Measurements from ENCODE around the gene RAD18. TPM values are rescaled to one million over a fixed set of nuclear protein-coding genes. Genes with fewer than 3 reads are reported as not detected.

Gene RAD18
- total and polyA plus RNA-seq, 9 of the 15 experiments (the other 6 are each of a cell fraction or from before 2014, with no cell fraction given) = 19.2 to 49.4 (median 34.4) TPM

DNA sequence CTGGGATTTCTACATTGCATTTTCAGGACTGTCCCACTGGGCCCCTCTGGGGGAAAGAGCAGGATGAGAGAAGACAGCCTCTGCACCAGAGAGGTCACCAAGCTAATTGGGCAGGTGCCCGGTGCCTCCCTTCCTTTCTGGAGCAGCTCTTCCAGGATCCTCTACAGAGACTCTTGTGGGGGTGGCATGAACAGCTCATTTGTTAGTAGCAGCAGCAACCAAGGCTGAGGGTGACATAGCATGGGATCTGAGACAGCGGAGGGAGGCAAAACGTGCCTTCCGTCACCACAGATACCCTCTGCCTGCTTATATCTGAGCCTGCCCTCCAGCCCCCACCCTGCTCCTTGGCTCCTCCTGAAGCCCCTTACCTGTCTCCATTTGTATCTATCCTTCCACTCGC is 110.8 kb downstream of the RAD18 start (continued):
- TF ChIP-seq ZNF133 (CRISPR knock-in tag; IDR thresholded peaks at IDR 0.05) (no peak), BRCA1 (IDR thresholded peaks at IDR 0.05) (no peak), BRCA1 (CRISPR knock-in tag; IDR thresholded peaks at IDR 0.05) (no peak), U2AF1 (optimal IDR thresholded peaks at IDR 0.05; ENCODE audit: low read depth, low read length) (no peak), DDX20 (tag; IDR thresholded peaks at IDR 0.05; ENCODE audit: low read depth) (no peak), KDM4B (IDR thresholded peaks at IDR 0.05; ENCODE audit: borderline replicate concordance in 2 of 2, low read depth in 1 of 2) (no peak), ZNF707 (CRISPR knock-in tag; conservative IDR thresholded peaks at IDR 0.05) (no peak), MEIS2 (IDR thresholded peaks at IDR 0.05; ENCODE audit: partially characterized antibody) (no peak)
- TF ChIP-seq, protein P1, sequence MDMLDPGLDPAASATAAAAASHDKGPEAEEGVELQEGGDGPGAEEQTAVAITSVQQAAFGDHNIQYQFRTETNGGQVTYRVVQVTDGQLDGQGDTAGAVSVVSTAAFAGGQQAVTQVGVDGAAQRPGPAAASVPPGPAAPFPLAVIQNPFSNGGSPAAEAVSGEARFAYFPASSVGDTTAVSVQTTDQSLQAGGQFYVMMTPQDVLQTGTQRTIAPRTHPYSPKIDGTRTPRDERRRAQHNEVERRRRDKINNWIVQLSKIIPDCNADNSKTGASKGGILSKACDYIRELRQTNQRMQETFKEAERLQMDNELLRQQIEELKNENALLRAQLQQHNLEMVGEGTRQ (CRISPR knock-in tag; IDR thresholded peaks at IDR 0.05) = no peak

DNA sequence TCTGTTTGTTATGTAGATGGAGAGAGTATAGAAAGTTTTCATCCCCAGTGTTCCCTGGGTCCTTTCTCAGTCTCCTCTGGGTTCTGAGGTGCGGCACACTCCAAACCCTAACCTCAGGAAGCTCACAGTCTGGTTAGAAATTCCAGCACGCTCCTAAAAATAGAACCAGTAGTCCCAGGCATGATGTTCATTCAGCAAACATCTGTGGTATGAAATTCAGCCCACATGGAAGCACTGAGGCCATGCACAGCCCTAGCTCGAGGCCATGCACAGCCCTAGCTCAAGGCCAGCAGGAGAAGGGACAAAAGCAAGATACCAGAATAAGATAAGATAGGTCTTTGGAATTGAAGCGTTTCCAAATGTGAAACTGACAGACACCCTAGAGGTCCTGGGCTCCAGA is 111.6 kb downstream of the RAD18 start:
- no peak overlapping the region for H3K27ac ChIP-seq (ENCODE audit: extremely low read depth, low read depth, low read length)
- H4K20me1 ChIP-seq (replicated peaks; ENCODE audit: control insufficient read depth, insufficient read depth, low read length) = peaks cover 4% of the 10 kb centered on the region; the same call in 1 of the 2 replicates
- 58% methylated on average over 4 of the region's 4 CpGs for WGBS (ENCODE audit: insufficient coverage, low coverage, missing lambda C conversion rate)
- POLR2A ChIA-PET = no interaction called here
- H3K9me1 ChIP-seq (ENCODE audit: control insufficient read depth, insufficient read depth, low read length) = no peaks in the 10 kb centered on the region
- DNase-seq (ENCODE audit: extremely low read depth in 1 of 4, low spot score in 3 of 4) = no peak
- H3K4me3 ChIP-seq = no peak overlapping the region
- no peaks in the 10 kb centered on the region for H3K27me3 ChIP-seq (ENCODE audit: control insufficient read depth in 2 of 2, insufficient read depth in 2 of 2, low read length in 2 of 2)
- no peaks in the 10 kb centered on the region for H3K9me3 ChIP-seq (replicated peaks; ENCODE audit: control insufficient read depth, insufficient read depth, low read depth, low read length)
- H3K36me3 ChIP-seq (ENCODE audit: control insufficient read depth, insufficient read depth, low read length) = peaks cover 5% of the 10 kb centered on the region; the same call in 1 of the 3 replicates
- H3K79me2 ChIP-seq (ENCODE audit: control insufficient read depth, insufficient read depth, low read length) = no peaks in the 10 kb centered on the region
- H3K4me1 ChIP-seq (replicated peaks in 1 of 2; ENCODE audit: control insufficient read depth in 2 of 2, insufficient read depth in 2 of 2, low read length in 2 of 2) = no peaks in the 10 kb centered on the region
- no peak overlapping the region for H2AFZ ChIP-seq (ENCODE audit: low read depth, low read length)
- no peak overlapping the region for H3K9ac ChIP-seq (ENCODE audit: insufficient read depth in 1 of 2, low read depth in 2 of 2, low read length in 2 of 2)
- intact Hi-C loops (cut with micrococcal nuclease) = no loop called here
- BruUV-seq (replicated peaks) = no TSS peak
- no peak for FAIRE-seq
- CTCF ChIA-PET (ENCODE audit: low intra/inter-chr PET ratio) = no interaction called here
- in situ Hi-C loops (cut with MboI) = no loop called here
- no peak overlapping the region for H3K4me2 ChIP-seq (ENCODE audit: insufficient read depth, low read length)
- ATAC-seq = 0 out of 3 replicates have a peak, but pooled peaks have one; percentile 31
- TF ChIP-seq, protein P2, sequence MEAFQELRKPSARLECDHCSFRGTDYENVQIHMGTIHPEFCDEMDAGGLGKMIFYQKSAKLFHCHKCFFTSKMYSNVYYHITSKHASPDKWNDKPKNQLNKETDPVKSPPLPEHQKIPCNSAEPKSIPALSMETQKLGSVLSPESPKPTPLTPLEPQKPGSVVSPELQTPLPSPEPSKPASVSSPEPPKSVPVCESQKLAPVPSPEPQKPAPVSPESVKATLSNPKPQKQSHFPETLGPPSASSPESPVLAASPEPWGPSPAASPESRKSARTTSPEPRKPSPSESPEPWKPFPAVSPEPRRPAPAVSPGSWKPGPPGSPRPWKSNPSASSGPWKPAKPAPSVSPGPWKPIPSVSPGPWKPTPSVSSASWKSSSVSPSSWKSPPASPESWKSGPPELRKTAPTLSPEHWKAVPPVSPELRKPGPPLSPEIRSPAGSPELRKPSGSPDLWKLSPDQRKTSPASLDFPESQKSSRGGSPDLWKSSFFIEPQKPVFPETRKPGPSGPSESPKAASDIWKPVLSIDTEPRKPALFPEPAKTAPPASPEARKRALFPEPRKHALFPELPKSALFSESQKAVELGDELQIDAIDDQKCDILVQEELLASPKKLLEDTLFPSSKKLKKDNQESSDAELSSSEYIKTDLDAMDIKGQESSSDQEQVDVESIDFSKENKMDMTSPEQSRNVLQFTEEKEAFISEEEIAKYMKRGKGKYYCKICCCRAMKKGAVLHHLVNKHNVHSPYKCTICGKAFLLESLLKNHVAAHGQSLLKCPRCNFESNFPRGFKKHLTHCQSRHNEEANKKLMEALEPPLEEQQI (IDR thresholded peaks at IDR 0.05) = no peak
- TF ChIP-seq ETV1 (tag; conservative IDR thresholded peaks at IDR 0.05; ENCODE audit: low read depth) (no peak), SNIP1 (IDR thresholded peaks at IDR 0.05; ENCODE audit: low read depth) (no peak), FOXA3 (CRISPR knock-in tag; conservative IDR thresholded peaks at IDR 0.05 in 1 of 2, IDR thresholded peaks at IDR 0.05 in 1 of 2) (no peak), ETS2 (tag; IDR thresholded peaks at IDR 0.05; ENCODE audit: borderline replicate concordance, poor library complexity, severe bottlenecking) (no peak)
- TF ChIP-seq, protein P3, sequence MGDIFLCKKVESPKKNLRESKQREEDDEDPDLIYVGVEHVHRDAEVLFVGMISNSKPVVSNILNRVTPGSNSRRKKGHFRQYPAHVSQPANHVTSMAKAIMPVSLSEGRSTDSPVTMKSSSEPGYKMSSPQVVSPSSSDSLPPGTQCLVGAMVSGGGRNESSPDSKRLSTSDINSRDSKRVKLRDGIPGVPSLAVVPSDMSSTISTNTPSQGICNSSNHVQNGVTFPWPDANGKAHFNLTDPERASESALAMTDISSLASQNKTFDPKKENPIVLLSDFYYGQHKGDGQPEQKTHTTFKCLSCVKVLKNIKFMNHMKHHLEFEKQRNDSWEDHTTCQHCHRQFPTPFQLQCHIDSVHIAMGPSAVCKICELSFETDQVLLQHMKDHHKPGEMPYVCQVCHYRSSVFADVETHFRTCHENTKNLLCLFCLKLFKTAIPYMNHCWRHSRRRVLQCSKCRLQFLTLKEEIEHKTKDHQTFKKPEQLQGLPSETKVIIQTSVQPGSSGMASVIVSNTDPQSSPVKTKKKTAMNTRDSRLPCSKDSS (IDR thresholded peaks at IDR 0.05; ENCODE audit: low read depth, partially characterized antibody) = no peak
- TF ChIP-seq, protein P4, sequence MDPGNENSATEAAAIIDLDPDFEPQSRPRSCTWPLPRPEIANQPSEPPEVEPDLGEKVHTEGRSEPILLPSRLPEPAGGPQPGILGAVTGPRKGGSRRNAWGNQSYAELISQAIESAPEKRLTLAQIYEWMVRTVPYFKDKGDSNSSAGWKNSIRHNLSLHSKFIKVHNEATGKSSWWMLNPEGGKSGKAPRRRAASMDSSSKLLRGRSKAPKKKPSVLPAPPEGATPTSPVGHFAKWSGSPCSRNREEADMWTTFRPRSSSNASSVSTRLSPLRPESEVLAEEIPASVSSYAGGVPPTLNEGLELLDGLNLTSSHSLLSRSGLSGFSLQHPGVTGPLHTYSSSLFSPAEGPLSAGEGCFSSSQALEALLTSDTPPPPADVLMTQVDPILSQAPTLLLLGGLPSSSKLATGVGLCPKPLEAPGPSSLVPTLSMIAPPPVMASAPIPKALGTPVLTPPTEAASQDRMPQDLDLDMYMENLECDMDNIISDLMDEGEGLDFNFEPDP (CRISPR knock-in tag; IDR thresholded peaks at IDR 0.05) = no peak
